Measurements from ENCODE around the gene ARF3. TPM values are rescaled to one million over a fixed set of nuclear protein-coding genes. Genes with fewer than 3 reads are reported as not detected.

The ARF3 gene
- total RNA-seq, 4 donors from 2014 or later: 6.9 to 117 (median 29.7) TPM

- TF ChIP-seq POLR2A (IDR thresholded peaks at IDR 0.05) (no peak), CTCF (IDR thresholded peaks at IDR 0.05) (no peak)
- H3K36me3 ChIP-seq: no peaks in the 10 kb centered on the region
- no peaks in the 10 kb centered on the region for H3K9me3 ChIP-seq
- H3K27me3 ChIP-seq: peaks cover 21 to 25% of the 10 kb centered on the region in 2 donors
- no peak overlapping the region for H3K4me3 ChIP-seq
- H3K4me1 ChIP-seq: peaks cover 0 to 7% of the 10 kb centered on the region in 2 donors
- H3K27ac ChIP-seq: no peak overlapping the region
- intact Hi-C loops (cut with DNase I; ENCODE audit: low total_unique reads): no loop called here
- DNase-seq: no peak
Measured at GRCh38 chr12:48968467-48968866, 11.2 kb upstream of the ARF3 start.

GRCh38 chr12:48967991-48968390 lies 10.7 kb upstream of the ARF3 start:
- Histone ChIP-seq H3K27ac (no peak overlapping the region), H3K36me3 (no peaks in the 10 kb centered on the region), H3K27me3 (peaks cover 20 to 24% of the 10 kb centered on the region in 2 donors), H3K4me1 (peaks cover 0 to 7% of the 10 kb centered on the region in 2 donors), H3K4me3 (no peak overlapping the region), H3K9me3 (no peaks in the 10 kb centered on the region)
- intact Hi-C loops (cut with DNase I; ENCODE audit: low total_unique reads): no loop called here
- TF ChIP-seq POLR2A (IDR thresholded peaks at IDR 0.05) (no peak), CTCF (IDR thresholded peaks at IDR 0.05) (no peak)
- no peak for DNase-seq

- Histone ChIP-seq H3K9me3 (no peaks in the 10 kb centered on the region), H3K4me1 (peaks cover 0 to 3% of the 10 kb centered on the region in 2 donors), H3K27me3 (peaks cover 12 to 14% of the 10 kb centered on the region in 2 donors), H3K36me3 (no peaks in the 10 kb centered on the region), H3K27ac (no peak overlapping the region), H3K4me3 (no peak overlapping the region)
- TF ChIP-seq CTCF (IDR thresholded peaks at IDR 0.05): no peak
- TF ChIP-seq POLR2A (IDR thresholded peaks at IDR 0.05): no peak
- intact Hi-C loops (cut with DNase I; ENCODE audit: low total_unique reads): no loop called here
- DNase-seq: no peak
Measured at GRCh38 chr12:48966177-48966895, 9.0 kb upstream of the ARF3 start.

- no peaks in the 10 kb centered on the region for H3K36me3 ChIP-seq
- H3K4me3 ChIP-seq: no peak overlapping the region
- no peaks in the 10 kb centered on the region for H3K9me3 ChIP-seq
- intact Hi-C loops (cut with DNase I; ENCODE audit: low total_unique reads): no loop called here
- no peak for DNase-seq
- no peak overlapping the region for H3K27ac ChIP-seq
- no peaks in the 10 kb centered on the region for H3K4me1 ChIP-seq
- peaks cover 3 to 4% of the 10 kb centered on the region in 2 donors for H3K27me3 ChIP-seq
- TF ChIP-seq CTCF (IDR thresholded peaks at IDR 0.05) (no peak), POLR2A (IDR thresholded peaks at IDR 0.05) (no peak)
Measured at GRCh38 chr12:48965298-48965838, 8.1 kb upstream of the ARF3 start.

- Histone ChIP-seq H3K27ac (no peak overlapping the region), H3K4me1 (no peaks in the 10 kb centered on the region), H3K27me3 (no peaks in the 10 kb centered on the region), H3K36me3 (no peaks in the 10 kb centered on the region), H3K4me3 (no peak overlapping the region), H3K9me3 (no peaks in the 10 kb centered on the region)
- intact Hi-C loops (cut with DNase I; ENCODE audit: low total_unique reads): no loop called here
- TF ChIP-seq CTCF (IDR thresholded peaks at IDR 0.05) (no peak), POLR2A (IDR thresholded peaks at IDR 0.05) (no peak)
- no peak for DNase-seq
Measured at GRCh38 chr12:48961801-48962200, 4.5 kb upstream of the ARF3 start.

Measured in uterus (tissue), 4 donors.